Thyroid gland (tissue), 4 donors: ENCODE measurements around the gene LAD1. TPM values are rescaled to one million over a fixed set of nuclear protein-coding genes. Genes with fewer than 3 reads are reported as not detected.

Source experiments
- DNase-seq, 2 donors: peaks; one replicate each; pipeline ENCODE4 v3.0.0-alpha.2; 2019
- H3K27ac ChIP-seq, 3 donors: fragments of 200-600 bp; sonication (generic); 1 replicate in 2 of 3; 2 replicates in 1 of 3; pipeline ENCODE4 v1.5.1; 2016 to 2019; ENCODE audit warnings: mild to moderate bottlenecking in 1 of 3, moderate library complexity in 1 of 3
- H3K27me3 ChIP-seq: fragments of 200-600 bp; sonication (generic); one replicate; pipeline ENCODE4 v1.5.1; 2019
- H3K36me3 ChIP-seq, 2 donors: fragments of 200-600 bp; sonication (generic); one replicate each; pipeline ENCODE4 v1.5.1; 2016 to 2019
- H3K4me1 ChIP-seq, 2 donors: fragments of 200-600 bp; sonication (generic); one replicate each; pipeline ENCODE4 v1.5.1; 2017 to 2019
- H3K4me3 ChIP-seq, 3 donors: fragments of 200-600 bp; sonication (generic); replicated peaks in 1 of 3; 1 replicate in 2 of 3; 2 replicates in 1 of 3; pipeline ENCODE4 v1.5.1; 2016; ENCODE audit warnings: mild to moderate bottlenecking in 1 of 3
- H3K9me3 ChIP-seq: fragments of 200-600 bp; sonication (generic); one replicate; pipeline ENCODE4 v1.5.1; 2017
- POLR2A ChIP-seq, 2 donors: fragments of 450-650 bp; IDR thresholded peaks; one replicate each; pipeline ENCODE4 v1.6.1; 2017; ENCODE audit warnings: antibody characterized with exemption in 2 of 2, mild to moderate bottlenecking in 2 of 2, moderate library complexity in 1 of 2
- WGBS, 2 donors: methylation state at CpG; one replicate each; pipeline ENCODE4 v1.1.5; 2017; 5-methylcytosine and 5-hydroxymethylcytosine counted together
- intact Hi-C: fragments of 100-400 bp; cut with DNase I; formaldehyde crosslinking; loops from one replicate; pipeline ENCODE4 v1.15.1; 2023
- total RNA-seq, 4 donors: library from RNA; depleted of rRNA; stranded (reverse); fragments of >200 nt; gene quantifications; one replicate each; pipeline ENCODE4 v1.2.3, GENCODE V29; 2016
- TF ChIP-seq, protein P1 (sequence below), 6 experiments: fragments of 200-600 bp in 3 of 6; fragments of 450-650 bp in 3 of 6; sonication (generic) in 3 of 6; IDR thresholded peaks; one replicate each; pipeline ENCODE4 v1.5.1; 2016 to 2019; ENCODE audit warnings: antibody characterized with exemption in 6 of 6, mild to moderate bottlenecking in 2 of 6, inconsistent platforms in 1 of 6, moderate library complexity in 1 of 6

The LAD1 gene
- total RNA-seq, 4 donors from 2014 or later = 2.9 to 7.4 (median 5.1) TPM

DNA sequence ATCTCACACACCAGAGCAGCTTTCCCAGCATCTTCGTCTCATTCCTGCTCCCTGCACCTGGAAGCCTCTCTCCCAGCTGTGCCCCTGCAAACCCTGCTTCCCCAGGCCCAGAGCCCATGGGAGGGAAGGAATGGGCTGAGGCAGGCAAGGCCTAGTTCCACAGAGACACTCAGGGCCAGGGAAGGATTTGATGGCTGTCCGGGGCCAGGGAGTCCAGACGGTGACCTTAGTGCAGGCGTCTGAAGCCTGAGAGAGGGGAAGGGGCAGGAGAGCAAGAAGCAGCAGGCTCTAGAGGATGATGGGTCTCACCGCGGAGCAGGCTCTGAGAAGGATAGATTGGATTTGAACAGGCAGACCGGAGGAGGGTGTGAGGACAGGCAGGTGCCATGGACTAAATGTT lies 44.6 kb upstream of the LAD1 start:
- 93 to 96% methylated on average over 7 of the region's 7 CpGs for WGBS, 2 donors

DNA sequence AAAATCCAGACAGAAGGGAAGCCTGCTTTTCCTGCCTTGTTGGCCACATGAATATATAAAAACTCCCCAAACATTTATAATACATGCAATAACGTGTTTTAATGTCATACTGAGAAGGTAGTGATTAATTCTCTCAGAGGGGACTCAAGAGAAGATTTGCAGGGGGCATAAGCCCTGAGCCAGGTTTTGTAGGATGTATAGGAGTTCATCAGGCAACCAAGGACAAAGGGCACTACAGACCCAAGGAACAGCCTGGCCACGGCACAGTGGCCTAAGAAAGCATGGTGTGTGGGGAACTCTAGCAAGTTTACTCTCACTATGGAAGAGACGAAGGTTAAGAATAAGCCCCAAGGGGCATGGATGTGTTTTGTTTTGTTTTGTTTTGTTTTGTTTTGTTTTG lies 37.8 kb upstream of the LAD1 start:
- Histone ChIP-seq H3K9me3 (no peaks in the 10 kb centered on the region), H3K4me1 (peaks cover 0 to 4% of the 10 kb centered on the region in 2 donors), H3K4me3 (no peak overlapping the region), H3K36me3 (no peaks in the 10 kb centered on the region), H3K27ac (no peak overlapping the region), H3K27me3 (no peaks in the 10 kb centered on the region)
- no peak for DNase-seq
- WGBS, 2 donors = 88 to 91% methylated on average over 3 of the region's 3 CpGs
- TF ChIP-seq, protein P1, sequence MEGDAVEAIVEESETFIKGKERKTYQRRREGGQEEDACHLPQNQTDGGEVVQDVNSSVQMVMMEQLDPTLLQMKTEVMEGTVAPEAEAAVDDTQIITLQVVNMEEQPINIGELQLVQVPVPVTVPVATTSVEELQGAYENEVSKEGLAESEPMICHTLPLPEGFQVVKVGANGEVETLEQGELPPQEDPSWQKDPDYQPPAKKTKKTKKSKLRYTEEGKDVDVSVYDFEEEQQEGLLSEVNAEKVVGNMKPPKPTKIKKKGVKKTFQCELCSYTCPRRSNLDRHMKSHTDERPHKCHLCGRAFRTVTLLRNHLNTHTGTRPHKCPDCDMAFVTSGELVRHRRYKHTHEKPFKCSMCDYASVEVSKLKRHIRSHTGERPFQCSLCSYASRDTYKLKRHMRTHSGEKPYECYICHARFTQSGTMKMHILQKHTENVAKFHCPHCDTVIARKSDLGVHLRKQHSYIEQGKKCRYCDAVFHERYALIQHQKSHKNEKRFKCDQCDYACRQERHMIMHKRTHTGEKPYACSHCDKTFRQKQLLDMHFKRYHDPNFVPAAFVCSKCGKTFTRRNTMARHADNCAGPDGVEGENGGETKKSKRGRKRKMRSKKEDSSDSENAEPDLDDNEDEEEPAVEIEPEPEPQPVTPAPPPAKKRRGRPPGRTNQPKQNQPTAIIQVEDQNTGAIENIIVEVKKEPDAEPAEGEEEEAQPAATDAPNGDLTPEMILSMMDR (IDR thresholded peaks at IDR 0.05) = no peak
- TF ChIP-seq POLR2A (IDR thresholded peaks at IDR 0.05) = no peak
- intact Hi-C loops = no loop called here

More for the DNA sequence above, 44.6 kb upstream of the LAD1 start:
- DNase-seq = no peak
- H3K9me3 ChIP-seq = no peaks in the 10 kb centered on the region
- H3K36me3 ChIP-seq = no peaks in the 10 kb centered on the region
- no peaks in the 10 kb centered on the region for H3K27me3 ChIP-seq
- intact Hi-C loops = no loop called here
- H3K27ac ChIP-seq = no peak overlapping the region
- peaks cover 5 to 10% of the 10 kb centered on the region in 2 donors for H3K4me1 ChIP-seq
- no peak for TF ChIP-seq POLR2A (IDR thresholded peaks at IDR 0.05)
- TF ChIP-seq, protein P1 (IDR thresholded peaks at IDR 0.05) = no peak
- no peak overlapping the region for H3K4me3 ChIP-seq

DNA sequence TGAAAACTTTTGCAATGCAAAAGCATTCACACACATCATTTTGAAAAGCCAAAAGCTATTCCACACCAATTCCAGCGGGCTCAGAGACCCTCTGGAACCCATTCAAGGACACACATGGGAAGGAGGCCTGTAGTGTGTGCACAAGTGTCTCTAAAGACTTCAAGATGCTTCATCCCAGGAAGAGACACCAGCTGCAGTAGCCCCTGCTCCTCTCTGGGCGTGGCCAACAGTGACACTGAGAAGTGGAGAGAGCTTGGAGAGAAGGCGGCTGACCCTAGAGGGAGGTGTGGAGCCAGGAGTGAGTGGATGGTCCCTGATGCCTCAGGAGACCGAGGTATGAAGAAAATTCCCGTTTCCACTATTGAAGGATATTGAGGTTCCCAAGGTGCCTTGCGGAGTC lies 37.3 kb upstream of the LAD1 start:
- 65 to 67% methylated on average over 6 of the region's 6 CpGs for WGBS, 2 donors
- DNase-seq = no peak
- no peaks in the 10 kb centered on the region for H3K9me3 ChIP-seq
- TF ChIP-seq POLR2A (IDR thresholded peaks at IDR 0.05) = no peak
- TF ChIP-seq, protein P1 (IDR thresholded peaks at IDR 0.05) = no peak
- H3K4me3 ChIP-seq = no peak overlapping the region
- no peaks in the 10 kb centered on the region for H3K27me3 ChIP-seq
- H3K27ac ChIP-seq = peak overlapping the region in 1 of 3 donors; percentile 47
- H3K36me3 ChIP-seq = no peaks in the 10 kb centered on the region
- H3K4me1 ChIP-seq = peaks cover 0 to 4% of the 10 kb centered on the region in 2 donors
- intact Hi-C loops = no loop called here

GRCh38 chr1:201434266-201434665 lies 35.1 kb upstream of the LAD1 start:
- DNase-seq = no peak
- Histone ChIP-seq H3K27me3 (no peaks in the 10 kb centered on the region), H3K36me3 (no peaks in the 10 kb centered on the region), H3K9me3 (no peaks in the 10 kb centered on the region), H3K4me1 (peaks cover 0 to 4% of the 10 kb centered on the region in 2 donors), H3K27ac (no peak overlapping the region), H3K4me3 (no peak overlapping the region)
- TF ChIP-seq, protein P1 (IDR thresholded peaks at IDR 0.05) = no peak
- no peak for TF ChIP-seq POLR2A (IDR thresholded peaks at IDR 0.05)
- WGBS, 2 donors = 91% methylated on average over 3 of the region's 3 CpGs
- intact Hi-C loops = no loop called here

DNA sequence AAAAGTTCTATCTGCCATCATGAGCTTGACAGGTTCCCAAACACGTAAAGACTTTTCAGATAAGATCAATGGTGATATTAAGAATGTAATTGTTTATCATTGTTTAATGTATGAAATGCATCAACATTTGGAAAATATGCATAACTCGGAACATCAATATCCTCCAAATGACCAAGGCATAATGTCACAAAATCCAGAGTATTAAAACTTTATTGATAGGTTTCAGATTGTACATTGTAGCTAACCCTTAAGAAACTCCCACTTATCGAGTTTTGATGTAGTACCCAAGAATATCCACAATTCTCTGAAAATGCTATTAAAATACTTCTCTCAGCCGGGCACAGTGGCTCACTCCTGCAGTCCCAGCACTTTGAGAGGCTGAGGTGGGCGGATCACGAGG lies 34.5 kb upstream of the LAD1 start:
- DNase-seq = no peak
- no peak for TF ChIP-seq POLR2A (IDR thresholded peaks at IDR 0.05)
- TF ChIP-seq, protein P1 (IDR thresholded peaks at IDR 0.05) = no peak
- H3K36me3 ChIP-seq = no peaks in the 10 kb centered on the region
- no peak overlapping the region for H3K4me3 ChIP-seq
- intact Hi-C loops = no loop called here
- peaks cover 0 to 4% of the 10 kb centered on the region in 2 donors for H3K4me1 ChIP-seq
- no peaks in the 10 kb centered on the region for H3K27me3 ChIP-seq
- H3K9me3 ChIP-seq = no peaks in the 10 kb centered on the region
- no peak overlapping the region for H3K27ac ChIP-seq
- WGBS, 2 donors = 92 to 94% methylated on average over 6 of the region's 6 CpGs
